ENCODE results near the gene BUB1. TPM values are rescaled to one million over a fixed set of nuclear protein-coding genes. Genes with fewer than 3 reads are reported as not detected.
"Not testable (repeated sequence)": the region's sequence is repeated elsewhere in the genome, so short reads cannot be mapped to it uniquely, and the experiment has no call there.

BUB1 gene
- total RNA-seq, 2 donors from 2014 or later, result 0.27 to 0.49 TPM

- ATAC-seq (ENCODE audit: insufficient number of reproducible peaks, low FRiP score, low read depth); DNase-seq (ENCODE audit: low spot score); H3K9me3 ChIP-seq: not testable (repeated sequence)
These were observed 75.7 kb downstream of the BUB1 start for GRCh38 chr2:110602139-110602538.

GRCh38 chr2:110591973-110592372, 85.9 kb downstream of the BUB1 start:
- not testable (repeated sequence) for H3K4me1 ChIP-seq (ENCODE audit: control insufficient read depth in 1 of 2, low read depth in 2 of 2); H3K27ac ChIP-seq; H3K27me3 ChIP-seq (replicated peaks; ENCODE audit: insufficient read depth); H3K4me3 ChIP-seq; H3K9me3 ChIP-seq; DNase-seq (ENCODE audit: low spot score); ATAC-seq (ENCODE audit: insufficient number of reproducible peaks, low FRiP score, low read depth); H3K36me3 ChIP-seq

More at GRCh38 chr2:110602139-110602538, 75.7 kb downstream of the BUB1 start:
- H3K36me3 ChIP-seq; H3K27ac ChIP-seq; H3K27me3 ChIP-seq (replicated peaks; ENCODE audit: insufficient read depth); H3K4me1 ChIP-seq (ENCODE audit: control insufficient read depth in 1 of 2, low read depth in 2 of 2); H3K4me3 ChIP-seq: not testable (repeated sequence)

- DNase-seq (ENCODE audit: low spot score); H3K36me3 ChIP-seq; H3K27me3 ChIP-seq (replicated peaks; ENCODE audit: insufficient read depth); H3K27ac ChIP-seq; H3K4me1 ChIP-seq (ENCODE audit: control insufficient read depth in 1 of 2, low read depth in 2 of 2); H3K9me3 ChIP-seq; ATAC-seq (ENCODE audit: insufficient number of reproducible peaks, low FRiP score, low read depth); H3K4me3 ChIP-seq: not testable (repeated sequence)
These were observed 88.1 kb downstream of the BUB1 start for GRCh38 chr2:110589677-110590330.

GRCh38 chr2:110588520-110588919, 89.3 kb downstream of the BUB1 start:
- not testable (repeated sequence) for ATAC-seq (ENCODE audit: insufficient number of reproducible peaks, low FRiP score, low read depth); H3K27ac ChIP-seq; H3K36me3 ChIP-seq; H3K27me3 ChIP-seq (replicated peaks; ENCODE audit: insufficient read depth); H3K4me3 ChIP-seq; DNase-seq (ENCODE audit: low spot score); H3K9me3 ChIP-seq; H3K4me1 ChIP-seq (ENCODE audit: control insufficient read depth in 1 of 2, low read depth in 2 of 2)

Other genes with a start within 250 kb of the BUB1 start
- 10 to 100 TPM; 24.6 to 66.8 TPM for gene LIMS4, start 205.2 kb downstream of the BUB1 start, total RNA-seq
- gene RGPD6, start 100.8 kb downstream of the BUB1 start, total RNA-seq, result 100 to 1,000 TPM; 127 to 183 TPM
- gene ACOXL, start 54.5 kb upstream of the BUB1 start, total RNA-seq, result not detected